ENCODE data around the gene PC. TPM values are rescaled to one million over a fixed set of nuclear protein-coding genes. Genes with fewer than 3 reads are reported as not detected.

Gene PC
- polyA plus RNA-seq, 2 of the 4 experiments (the other 2 are of a cell fraction), result 14.2 to 45.9 TPM

DNA sequence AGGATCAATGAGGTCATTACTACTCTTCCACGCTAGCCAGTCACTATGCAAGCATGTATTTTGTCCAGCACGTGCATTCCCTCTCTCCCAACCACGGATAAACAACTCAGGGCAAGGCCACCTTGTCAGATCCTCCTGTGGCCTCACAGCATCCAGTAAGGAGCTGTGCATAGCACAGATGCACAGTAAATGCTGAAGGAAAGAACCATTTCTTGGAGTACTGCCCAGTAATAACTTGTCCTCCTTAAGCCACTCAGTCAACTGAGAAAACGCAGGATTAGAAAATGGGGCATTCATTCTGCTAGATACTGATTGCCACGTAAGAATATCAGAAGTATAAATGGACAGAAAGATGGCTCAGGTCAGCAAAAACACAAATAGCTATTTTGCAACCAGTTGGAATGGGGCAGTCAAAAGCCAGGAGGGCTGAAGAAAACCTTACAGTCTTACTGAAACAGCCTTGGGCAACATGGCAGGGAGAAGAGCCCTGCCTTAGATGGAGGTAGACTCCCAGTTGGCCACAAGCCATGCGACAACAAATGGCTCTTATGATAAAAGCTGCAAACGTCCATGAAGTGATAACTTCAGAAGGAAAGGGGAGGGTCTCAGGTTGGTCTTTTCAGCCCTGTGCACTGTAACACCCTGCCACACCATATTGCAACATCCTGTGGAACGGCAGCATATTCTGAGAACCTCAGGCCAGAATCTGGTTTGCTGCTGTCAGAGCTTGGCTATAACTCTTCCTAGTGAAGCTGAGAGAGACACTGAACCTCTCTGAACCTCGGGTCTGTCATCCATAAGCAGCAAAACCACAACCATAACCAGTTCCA is 23.0 kb downstream of the PC start:
- DNase-seq (ENCODE audit: low read depth in 1 of 2, low spot score in 1 of 2), result no peak
- TF ChIP-seq POLR2A (IDR thresholded peaks at IDR 0.05; ENCODE audit: low read length) (no peak), RNF2 (IDR thresholded peaks at IDR 0.05; ENCODE audit: borderline replicate concordance, low read depth) (no peak), NPAS2 (CRISPR knock-in tag; IDR thresholded peaks at IDR 0.05; ENCODE audit: borderline replicate concordance) (no peak), CEBPB (IDR thresholded peaks at IDR 0.05) (no peak)
- TF ChIP-seq, protein P1, sequence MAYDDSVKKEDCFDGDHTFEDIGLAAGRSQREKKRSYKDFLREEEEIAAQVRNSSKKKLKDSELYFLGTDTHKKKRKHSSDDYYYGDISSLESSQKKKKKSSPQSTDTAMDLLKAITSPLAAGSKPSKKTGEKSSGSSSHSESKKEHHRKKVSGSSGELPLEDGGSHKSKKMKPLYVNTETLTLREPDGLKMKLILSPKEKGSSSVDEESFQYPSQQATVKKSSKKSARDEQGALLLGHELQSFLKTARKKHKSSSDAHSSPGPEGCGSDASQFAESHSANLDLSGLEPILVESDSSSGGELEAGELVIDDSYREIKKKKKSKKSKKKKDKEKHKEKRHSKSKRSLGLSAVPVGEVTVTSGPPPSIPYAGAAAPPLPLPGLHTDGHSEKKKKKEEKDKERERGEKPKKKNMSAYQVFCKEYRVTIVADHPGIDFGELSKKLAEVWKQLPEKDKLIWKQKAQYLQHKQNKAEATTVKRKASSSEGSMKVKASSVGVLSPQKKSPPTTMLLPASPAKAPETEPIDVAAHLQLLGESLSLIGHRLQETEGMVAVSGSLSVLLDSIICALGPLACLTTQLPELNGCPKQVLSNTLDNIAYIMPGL (CRISPR knock-in tag; IDR thresholded peaks at IDR 0.05; ENCODE audit: borderline replicate concordance), result no peak
- CTCF ChIA-PET, result interaction anchor here (0.9 to 1.5 kb wide), 3 partner anchors 12 to 50 kb away, joined by 3 to 4 read pairs (median 3); partner anchors contain the start of gene PC
- peak overlapping the region; percentile 0; the same call in 1 of the 3 replicates for H3K4me2 ChIP-seq
- ATAC-seq, result no peak
- 77% methylated on average over 9 of the region's 9 CpGs for WGBS (ENCODE audit: missing lambda C conversion rate)
- POLR2A ChIA-PET, result interaction anchor here (0.9 kb wide), 1 partner anchor 49 kb away, joined by 3 read pairs; no protein-coding TSS in a partner anchor
- H3K27ac ChIP-seq, result peak overlapping the region; percentile 38 to 78
- H3K9me3 ChIP-seq, result no peaks in the 10 kb centered on the region
- FAIRE-seq, result no peak
- H3K4me1 ChIP-seq, result peaks cover 58% of the 10 kb centered on the region
- no peak overlapping the region for H3K4me3 ChIP-seq

- ChIA-PET POLR2A (no interaction called here), CTCF (interaction anchor here (0.6 to 2.4 kb wide), 6 partner anchors 11 to 156 kb away, joined by 3 to 6 read pairs (median 4); no protein-coding TSS in a partner anchor)
- TF ChIP-seq CEBPB (IDR thresholded peaks at IDR 0.05) (peak; percentile 28; a peak in 1 of 4 replicates), FOXS1 (CRISPR knock-in tag; IDR thresholded peaks at IDR 0.05) (no peak), JUN (IDR thresholded peaks at IDR 0.05) (no peak)
- TF ChIP-seq, protein P2, sequence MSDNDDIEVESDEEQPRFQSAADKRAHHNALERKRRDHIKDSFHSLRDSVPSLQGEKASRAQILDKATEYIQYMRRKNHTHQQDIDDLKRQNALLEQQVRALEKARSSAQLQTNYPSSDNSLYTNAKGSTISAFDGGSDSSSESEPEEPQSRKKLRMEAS (IDR thresholded peaks at IDR 0.05), result no peak
- H3K4me3 ChIP-seq, result no peak overlapping the region
- peak in 1 of 2 experiments; percentile 61 for DNase-seq (ENCODE audit: low read depth in 1 of 2, low spot score in 1 of 2)
- H3K4me2 ChIP-seq, result peak overlapping the region; percentile 29
- no peaks in the 10 kb centered on the region for H3K9me3 ChIP-seq
- WGBS (ENCODE audit: missing lambda C conversion rate), result 83% methylated on average over 3 of the region's 3 CpGs
- ATAC-seq, result peak in 1 of 2 experiments; percentile 58; a peak in 3 of 6 replicates
- peaks cover 65% of the 10 kb centered on the region for H3K4me1 ChIP-seq
- no peak for FAIRE-seq
- peak overlapping the region; percentile 52 to 78 for H3K27ac ChIP-seq
Measured at GRCh38 chr11:66933531-66933930, 24.7 kb downstream of the PC start.

DNA sequence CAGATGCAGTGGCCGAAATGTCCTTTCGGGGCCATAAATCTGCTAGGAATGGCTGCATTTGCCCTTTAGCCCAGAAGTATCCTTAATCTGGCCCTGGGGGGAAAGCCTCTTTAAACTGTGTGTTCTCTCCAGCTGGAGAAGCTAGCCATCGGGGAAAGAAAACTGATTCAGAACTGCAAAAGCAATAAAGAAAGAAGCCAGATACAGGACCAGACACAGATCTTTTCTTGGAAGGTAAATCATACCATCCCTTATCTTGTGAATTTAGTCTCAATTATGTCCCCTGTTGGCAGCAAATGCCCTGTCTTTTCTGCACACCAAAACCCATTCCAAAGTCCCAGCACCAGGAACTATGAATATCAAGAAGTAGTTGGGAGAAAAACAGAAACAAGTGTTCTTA is 25.6 kb downstream of the PC start:
- DNase-seq (ENCODE audit: low read depth in 1 of 2, low spot score in 1 of 2) (no peak), ATAC-seq (no peak), FAIRE-seq (no peak)
- CTCF ChIA-PET, result interaction anchor here (0.6 to 2.4 kb wide), 6 partner anchors 10 to 1399 kb away, joined by 3 to 6 read pairs (median 4); no protein-coding TSS in a partner anchor
- TF ChIP-seq, protein P3, sequence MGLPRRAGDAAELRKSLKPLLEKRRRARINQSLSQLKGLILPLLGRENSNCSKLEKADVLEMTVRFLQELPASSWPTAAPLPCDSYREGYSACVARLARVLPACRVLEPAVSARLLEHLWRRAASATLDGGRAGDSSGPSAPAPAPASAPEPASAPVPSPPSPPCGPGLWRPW (IDR thresholded peaks at IDR 0.05), result no peak
- no peak for TF ChIP-seq RARB (CRISPR knock-in tag; IDR thresholded peaks at IDR 0.05)
- no peak for TF ChIP-seq HEYL (CRISPR knock-in tag; IDR thresholded peaks at IDR 0.05)
- TF ChIP-seq POLR2A (IDR thresholded peaks at IDR 0.05; ENCODE audit: low read length), result no peak
- TF ChIP-seq NPAS2 (CRISPR knock-in tag; IDR thresholded peaks at IDR 0.05; ENCODE audit: borderline replicate concordance), result no peak
- TF ChIP-seq JUN (IDR thresholded peaks at IDR 0.05), result no peak
- TF ChIP-seq JUNB (IDR thresholded peaks at IDR 0.05), result no peak
- TF ChIP-seq FOSL2 (IDR thresholded peaks at IDR 0.05), result no peak
- no peak for TF ChIP-seq FOSL2 (CRISPR knock-in tag; IDR thresholded peaks at IDR 0.05)
- no peak for TF ChIP-seq RNF2 (IDR thresholded peaks at IDR 0.05; ENCODE audit: borderline replicate concordance, low read depth)
- no peak for TF ChIP-seq PBX3 (IDR thresholded peaks at IDR 0.05)
- TF ChIP-seq CHD2 (IDR thresholded peaks at IDR 0.05; ENCODE audit: low read length, partially characterized antibody), result no peak
- TF ChIP-seq MAFK (IDR thresholded peaks at IDR 0.05; ENCODE audit: partially characterized antibody), result no peak
- no peak for TF ChIP-seq GATA3 (IDR thresholded peaks at IDR 0.05; ENCODE audit: borderline replicate concordance)
- no peak for TF ChIP-seq MAZ (IDR thresholded peaks at IDR 0.05; ENCODE audit: borderline replicate concordance, low read depth, low read length)
- no peak for TF ChIP-seq HOXA7 (CRISPR knock-in tag; IDR thresholded peaks at IDR 0.05)
- no peak for TF ChIP-seq FOXS1 (CRISPR knock-in tag; IDR thresholded peaks at IDR 0.05)
- no peak for TF ChIP-seq PHF8 (IDR thresholded peaks at IDR 0.05; ENCODE audit: borderline replicate concordance, low read depth)
- no peak for TF ChIP-seq CEBPB (IDR thresholded peaks at IDR 0.05)
- no peak for TF ChIP-seq REST (IDR thresholded peaks at IDR 0.05)
- no peak for TF ChIP-seq EP300 (IDR thresholded peaks at IDR 0.05)
- no peaks in the 10 kb centered on the region for H3K9me3 ChIP-seq
- H3K4me1 ChIP-seq, result peaks cover 65% of the 10 kb centered on the region
- POLR2A ChIA-PET, result no interaction called here
- 94% methylated on average over 3 of the region's 3 CpGs for WGBS (ENCODE audit: missing lambda C conversion rate)
- H3K4me3 ChIP-seq, result no peak overlapping the region
- peak overlapping the region; percentile 52 to 78; a peak in 4 of 6 replicates for H3K27ac ChIP-seq
- peak overlapping the region; percentile 29; the same call in 2 of the 3 replicates for H3K4me2 ChIP-seq
